Memory B cell (primary cell): ENCODE measurements around the gene ANKH.
"Not testable (repeated sequence)": the region's sequence is repeated elsewhere in the genome, so short reads cannot be mapped to it uniquely, and the experiment has no call there.

Experiments
- ATAC-seq: fragments of 150-1000 bp; cut with Tn5 transposase; 2 replicates; pipeline ENCODE4 v1.10.0; 2021; ENCODE audit warnings: low read depth, mild to moderate bottlenecking, moderate library complexity
- DNase-seq, 2 donors: peaks; one replicate each; pipeline ENCODE4 v3.0.0; 2022; ENCODE audit warnings: low spot score in 2 of 2
- H3K27ac Mint-ChIP-seq: one replicate; pipeline ENCODE4 v1.8.0; 2022; ENCODE audit warnings: mild to moderate bottlenecking, moderate library complexity, mixed read lengths
- H3K27me3 Mint-ChIP-seq: one replicate; pipeline ENCODE4 v1.8.0; 2022; ENCODE audit warnings: mixed read lengths
- H3K36me3 Mint-ChIP-seq: one replicate; pipeline ENCODE4 v1.8.0; 2022; ENCODE audit warnings: mild to moderate bottlenecking, mixed read lengths
- H3K4me1 Mint-ChIP-seq: one replicate; pipeline ENCODE4 v1.8.0; 2022; ENCODE audit warnings: mixed read lengths
- H3K4me3 Mint-ChIP-seq: one replicate; pipeline ENCODE4 v1.8.0; 2022; ENCODE audit warnings: mild to moderate bottlenecking, moderate library complexity, mixed read lengths
- H3K9me3 Mint-ChIP-seq: one replicate; pipeline ENCODE4 v1.8.0; 2022; ENCODE audit warnings: mixed read lengths

ANKH gene

GRCh38 chr5:14855366-14855765 lies 16.2 kb downstream of the ANKH start:
- peaks cover 20% of the 10 kb centered on the region for H3K4me1 Mint-ChIP-seq
- H3K4me3 Mint-ChIP-seq: no peak overlapping the region
- ATAC-seq: no peak
- peak overlapping the region; percentile 6 for H3K27ac Mint-ChIP-seq
- H3K27me3 Mint-ChIP-seq: no peaks in the 10 kb centered on the region
- peaks cover 7% of the 10 kb centered on the region for H3K36me3 Mint-ChIP-seq
- no peak for DNase-seq
- no peaks in the 10 kb centered on the region for H3K9me3 Mint-ChIP-seq

- Mint-ChIP-seq H3K4me1 (peaks cover 21% of the 10 kb centered on the region), H3K9me3 (no peaks in the 10 kb centered on the region), H3K36me3 (peaks cover 8% of the 10 kb centered on the region), H3K27ac (no peak overlapping the region), H3K4me3 (no peak overlapping the region), H3K27me3 (no peaks in the 10 kb centered on the region)
- ATAC-seq: no peak
- no peak for DNase-seq
These were observed 16.8 kb downstream of the ANKH start for GRCh38 chr5:14854799-14855198.

GRCh38 chr5:14853685-14854084 lies 17.9 kb downstream of the ANKH start:
- Mint-ChIP-seq H3K9me3 (no peaks in the 10 kb centered on the region), H3K36me3 (peaks cover 5% of the 10 kb centered on the region), H3K27ac (no peak overlapping the region), H3K27me3 (no peaks in the 10 kb centered on the region), H3K4me3 (no peak overlapping the region), H3K4me1 (peaks cover 23% of the 10 kb centered on the region)
- no peak for DNase-seq
- no peak for ATAC-seq

GRCh38 chr5:14852779-14853178 lies 18.8 kb downstream of the ANKH start:
- H3K4me3 Mint-ChIP-seq: no peak overlapping the region

GRCh38 chr5:14851999-14852526 lies 19.5 kb downstream of the ANKH start:
- ATAC-seq (no peak), DNase-seq (no peak)
- Mint-ChIP-seq H3K27me3 (no peaks in the 10 kb centered on the region), H3K4me1 (peaks cover 23% of the 10 kb centered on the region), H3K4me3 (no peak overlapping the region), H3K9me3 (no peaks in the 10 kb centered on the region), H3K27ac (no peak overlapping the region), H3K36me3 (peaks cover 5% of the 10 kb centered on the region)

More at GRCh38 chr5:14852779-14853178, 18.8 kb downstream of the ANKH start:
- H3K27ac Mint-ChIP-seq: no peak overlapping the region
- H3K4me1 Mint-ChIP-seq: peaks cover 23% of the 10 kb centered on the region
- no peaks in the 10 kb centered on the region for H3K9me3 Mint-ChIP-seq
- no peaks in the 10 kb centered on the region for H3K27me3 Mint-ChIP-seq
- peaks cover 5% of the 10 kb centered on the region for H3K36me3 Mint-ChIP-seq
- DNase-seq (no peak), ATAC-seq (no peak)

GRCh38 chr5:14851597-14851996 lies 20.0 kb downstream of the ANKH start:
- Mint-ChIP-seq H3K4me3 (no peak overlapping the region), H3K36me3 (peaks cover 5% of the 10 kb centered on the region), H3K27ac (no peak overlapping the region), H3K27me3 (no peaks in the 10 kb centered on the region), H3K4me1 (peaks cover 21% of the 10 kb centered on the region), H3K9me3 (no peaks in the 10 kb centered on the region)
- DNase-seq: no peak
- ATAC-seq: peak; percentile 70

GRCh38 chr5:14851050-14851419 lies 20.5 kb downstream of the ANKH start:
- ATAC-seq (no peak), DNase-seq (no peak)
- Mint-ChIP-seq H3K4me1 (peaks cover 20% of the 10 kb centered on the region), H3K36me3 (peaks cover 5% of the 10 kb centered on the region), H3K4me3 (no peak overlapping the region), H3K9me3 (no peaks in the 10 kb centered on the region), H3K27ac (no peak overlapping the region), H3K27me3 (no peaks in the 10 kb centered on the region)

GRCh38 chr5:14850419-14851049 lies 21.0 kb downstream of the ANKH start:
- H3K27me3 Mint-ChIP-seq: no peaks in the 10 kb centered on the region
- no peaks in the 10 kb centered on the region for H3K9me3 Mint-ChIP-seq
- H3K27ac Mint-ChIP-seq: no peak overlapping the region
- peaks cover 20% of the 10 kb centered on the region for H3K4me1 Mint-ChIP-seq
- DNase-seq (no peak), ATAC-seq (no peak)
- H3K4me3 Mint-ChIP-seq: no peak overlapping the region
- peaks cover 5% of the 10 kb centered on the region for H3K36me3 Mint-ChIP-seq

GRCh38 chr5:14849516-14850294 lies 21.9 kb downstream of the ANKH start:
- Mint-ChIP-seq H3K4me1 (peaks cover 12% of the 10 kb centered on the region), H3K27me3 (no peaks in the 10 kb centered on the region)

GRCh38 chr5:14848942-14849341 lies 22.6 kb downstream of the ANKH start:
- not testable (repeated sequence) for H3K36me3 Mint-ChIP-seq, DNase-seq, ATAC-seq, H3K4me3 Mint-ChIP-seq, H3K4me1 Mint-ChIP-seq, H3K27ac Mint-ChIP-seq, H3K9me3 Mint-ChIP-seq, H3K27me3 Mint-ChIP-seq

More at GRCh38 chr5:14849516-14850294, 21.9 kb downstream of the ANKH start:
- peaks cover 7% of the 10 kb centered on the region for H3K36me3 Mint-ChIP-seq
- H3K27ac Mint-ChIP-seq: no peak overlapping the region
- H3K9me3 Mint-ChIP-seq: no peaks in the 10 kb centered on the region
- DNase-seq (no peak), ATAC-seq (no peak)
- no peak overlapping the region for H3K4me3 Mint-ChIP-seq

GRCh38 chr5:14848385-14848784 lies 23.2 kb downstream of the ANKH start:
- Mint-ChIP-seq H3K36me3 (peaks cover 9% of the 10 kb centered on the region), H3K9me3 (no peaks in the 10 kb centered on the region), H3K4me3 (no peak overlapping the region), H3K27ac (no peak overlapping the region), H3K4me1 (peaks cover 9% of the 10 kb centered on the region), H3K27me3 (no peaks in the 10 kb centered on the region)
- ATAC-seq: no peak
- DNase-seq: no peak

GRCh38 chr5:14847471-14847870 lies 24.1 kb downstream of the ANKH start:
- H3K4me1 Mint-ChIP-seq: peaks cover 9% of the 10 kb centered on the region

GRCh38 chr5:14842117-14842516 lies 29.5 kb downstream of the ANKH start:
- H3K4me3 Mint-ChIP-seq: no peak overlapping the region
- no peak for DNase-seq
- peaks cover 4% of the 10 kb centered on the region for H3K36me3 Mint-ChIP-seq
- H3K9me3 Mint-ChIP-seq: no peaks in the 10 kb centered on the region
- H3K4me1 Mint-ChIP-seq: no peaks in the 10 kb centered on the region
- no peak overlapping the region for H3K27ac Mint-ChIP-seq
- H3K27me3 Mint-ChIP-seq: no peaks in the 10 kb centered on the region
- ATAC-seq: no peak

More at GRCh38 chr5:14847471-14847870, 24.1 kb downstream of the ANKH start:
- Mint-ChIP-seq H3K27me3 (no peaks in the 10 kb centered on the region), H3K36me3 (peaks cover 9% of the 10 kb centered on the region), H3K4me3 (no peak overlapping the region), H3K9me3 (no peaks in the 10 kb centered on the region), H3K27ac (no peak overlapping the region)
- no peak for DNase-seq
- ATAC-seq: no peak

- Mint-ChIP-seq H3K4me3 (no peak overlapping the region), H3K4me1 (peaks cover 5% of the 10 kb centered on the region), H3K36me3 (peaks cover 4% of the 10 kb centered on the region), H3K27me3 (no peaks in the 10 kb centered on the region), H3K27ac (peak overlapping the region; percentile 28), H3K9me3 (no peaks in the 10 kb centered on the region)
- ATAC-seq: no peak
- DNase-seq: no peak
These were observed 31.0 kb downstream of the ANKH start for GRCh38 chr5:14840624-14841023.
